HCT116 (cell line): ENCODE data around the gene LMO7. TPM values are rescaled to one million over a fixed set of nuclear protein-coding genes. Genes with fewer than 3 reads are reported as not detected.

Experiments
- ATAC-seq: fragments of 200-7000 bp; cut with Tn5 transposase; 2 replicates; pipeline ENCODE4 v1.9.1; 2020; ENCODE audit warnings: mild to moderate bottlenecking, moderate library complexity
- BruUV-seq: library from RNA; stranded (reverse); fragments of 400-500 nt; replicated peaks from 2 replicates; lab custom pipeline; 2021; lab: Mats Ljungman, UMichigan
- CTCF ChIA-PET: fragments of 300-600 bp; sonication (Branson Sonifier 250); formaldehyde crosslinking; loops from one replicate; lab custom pipeline; 2021; ENCODE audit warnings: antibody characterized with exemption; lab: Charles Lee
- POLR2A ChIA-PET: fragments of 300-600, 350-600 bp; sonication (Branson Sonifier 250); formaldehyde crosslinking; loops from one replicate; lab custom pipeline; 2021; ENCODE audit warnings: antibody characterized with exemption; lab: Charles Lee
- RAD21 ChIA-PET, 2 experiments: fragments of 300-600 bp; sonication (Branson Sonifier 250); formaldehyde crosslinking; loops; one replicate each; lab custom pipeline; 2023; ENCODE audit warnings: low total read pairs in 2 of 2; ENCODE audit not compliant: uncharacterized antibody in 2 of 2, unreplicated experiment in 2 of 2, low non-redundant PET in 1 of 2; lab: Charles Lee
- DNase-seq: peaks from one replicate; pipeline ENCODE4 v3.0.0-alpha.2; 2010; ENCODE audit warnings: low read depth, low spot score
- H2AFZ ChIP-seq: fragments of 200-600 bp; shearing (Covaris generic), sonication (generic); 2 replicates; pipeline ENCODE4 v1.6.1; 2017; ENCODE audit warnings: low read depth, mixed run types, mixed read lengths, antibody characterized with exemption, low read length; ENCODE audit not compliant: poor library complexity, severe bottlenecking
- H3K27ac ChIP-seq: 2 replicates; pipeline ENCODE4 v1.5.1; 2012; ENCODE audit warnings: low read depth, low read length
- H3K27me3 ChIP-seq: fragments of 200-600 bp; sonication (generic); 2 replicates; pipeline ENCODE4 v1.6.1; 2016; ENCODE audit warnings: mixed run types, low read length, mixed read lengths; ENCODE audit not compliant: insufficient read depth
- H3K36me3 ChIP-seq, 2 experiments: fragments of 200-500 bp in 1 of 2; fragments of 200-600 bp in 1 of 2; sonication (Bioruptor generic) in 1 of 2; sonication (generic) in 1 of 2; 2 replicates each; pipeline versions ENCODE4 v1.5.1 to v1.6.1; 2014 to 2016; ENCODE audit warnings: low read length in 2 of 2, inconsistent platforms in 1 of 2, mixed read lengths in 1 of 2, mixed run types in 1 of 2; ENCODE audit not compliant: insufficient read depth in 2 of 2, control insufficient read depth in 1 of 2
- H3K4me1 ChIP-seq, 2 experiments: fragments of 200-600 bp in 1 of 2; sonication (generic) in 1 of 2; 2 replicates each; pipeline versions ENCODE4 v1.5.1 to v1.6.1; 2012 to 2017; ENCODE audit warnings: low read length in 2 of 2, inconsistent platforms in 1 of 2, mild to moderate bottlenecking in 1 of 2, mixed read lengths in 1 of 2, mixed run types in 1 of 2, moderate library complexity in 1 of 2; ENCODE audit not compliant: insufficient read depth in 2 of 2, control insufficient read depth in 1 of 2
- H3K4me2 ChIP-seq: fragments of 200-600 bp; sonication (generic); 2 replicates; pipeline ENCODE4 v1.6.1; 2017; ENCODE audit warnings: mixed run types, low read length, mixed read lengths
- H3K4me3 ChIP-seq, 2 experiments: fragments of 200-600 bp in 1 of 2; sonication (generic) in 1 of 2; replicated peaks in 1 of 2; 2 replicates each; pipeline ENCODE4 v1.5.1; 2011 to 2016; ENCODE audit warnings: low read length in 2 of 2, control low read depth in 1 of 2, low read depth in 1 of 2, mild to moderate bottlenecking in 1 of 2, mixed read lengths in 1 of 2, mixed run types in 1 of 2
- H3K79me2 ChIP-seq: fragments of 200-600 bp; sonication (generic); 2 replicates; pipeline ENCODE4 v1.6.1; 2017; ENCODE audit warnings: mild to moderate bottlenecking, mixed run types, low read length, moderate library complexity, mixed read lengths; ENCODE audit not compliant: insufficient read depth
- H3K9ac ChIP-seq: fragments of 200-600 bp; sonication (generic); 2 replicates; pipeline ENCODE4 v1.6.1; 2016; ENCODE audit warnings: low read length, mixed read lengths
- H3K9me2 ChIP-seq: fragments of 200-600 bp; sonication (generic), shearing (Covaris generic); 2 replicates; pipeline ENCODE4 v1.6.1; 2017; ENCODE audit warnings: mixed run types, mild to moderate bottlenecking, moderate library complexity; ENCODE audit not compliant: insufficient read depth
- H3K9me3 ChIP-seq, 2 experiments: fragments of 200-500 bp in 1 of 2; fragments of 200-600 bp in 1 of 2; sonication (Bioruptor generic) in 1 of 2; sonication (generic) in 1 of 2; 2 replicates each; pipeline ENCODE4 v1.6.1; 2014 to 2017; ENCODE audit warnings: low read length in 2 of 2, mixed read lengths in 2 of 2, inconsistent platforms in 1 of 2, low read depth in 1 of 2, mild to moderate bottlenecking in 1 of 2, mixed run types in 1 of 2, moderate library complexity in 1 of 2; ENCODE audit not compliant: control insufficient read depth in 1 of 2, insufficient read depth in 1 of 2
- H4K20me1 ChIP-seq: fragments of 200-600 bp; sonication (generic), shearing (Covaris generic); 2 replicates; pipeline ENCODE4 v1.6.1; 2017; ENCODE audit warnings: mixed run types, mild to moderate bottlenecking, moderate library complexity; ENCODE audit not compliant: insufficient read depth
- EGR1 ChIP-seq: IDR thresholded peaks from 2 replicates; pipeline ENCODE4 v1.6.1; 2012; ENCODE audit warnings: low read depth
- JUND ChIP-seq: IDR thresholded peaks from 2 replicates; pipeline ENCODE4 v1.6.1; 2012
- POLR2A ChIP-seq: IDR thresholded peaks from 2 replicates; pipeline ENCODE4 v1.7.0; 2011; ENCODE audit warnings: borderline replicate concordance; ENCODE audit not compliant: insufficient read depth, insufficient read length; ENCODE audit errors: extremely low read depth
- REST ChIP-seq: IDR thresholded peaks from 2 replicates; pipeline ENCODE4 v1.6.1; 2012; ENCODE audit warnings: low read depth
- SIN3A ChIP-seq: IDR thresholded peaks from 2 replicates; pipeline ENCODE4 v1.6.1; 2012; ENCODE audit warnings: low read depth
- SRF ChIP-seq: IDR thresholded peaks from 2 replicates; pipeline ENCODE4 v1.6.1; 2012; ENCODE audit warnings: low read depth
- ZNF274 ChIP-seq: fragments of 200-500 bp; sonication (Bioruptor generic); IDR thresholded peaks from 2 replicates; pipeline ENCODE4 v1.6.1; 2014; ENCODE audit warnings: mild to moderate bottlenecking, low read depth, low read length, inconsistent platforms
- intact Hi-C: fragments of 100-400 bp; cut with micrococcal nuclease; formaldehyde crosslinking; loops from 2 replicates; pipeline ENCODE4 v1.10.0; 2022
- total RNA-seq: library from RNA; stranded (reverse); gene quantifications from one replicate; pipeline ENCODE4 v1.2.1, GENCODE V29; 2021; ENCODE audit not compliant: unreplicated experiment

Gene LMO7
- total RNA-seq, 1 experiment from 2014 or later, result 8.1 TPM

- no peak for TF ChIP-seq REST
- TF ChIP-seq JUND, result no peak
- no peak for TF ChIP-seq SIN3A
- TF ChIP-seq POLR2A, result no peak
- no peak for TF ChIP-seq SRF
- TF ChIP-seq ZNF274, result no peak
- no peak for TF ChIP-seq EGR1
- peaks cover 16 to 31% of the 10 kb centered on the region in 2 experiments for H3K4me1 ChIP-seq
- no peak overlapping the region for H3K4me3 ChIP-seq
- H3K9me2 ChIP-seq, result no peaks in the 10 kb centered on the region
- POLR2A ChIA-PET, result no interaction called here
- H3K27me3 ChIP-seq, result no peaks in the 10 kb centered on the region
- intact Hi-C loops, result no loop called here
- no peak overlapping the region for H3K27ac ChIP-seq
- no peak overlapping the region for H2AFZ ChIP-seq
- DNase-seq (no peak), ATAC-seq (no peak)
- no peaks in the 10 kb centered on the region for H3K9me3 ChIP-seq
- no peak overlapping the region for H3K4me2 ChIP-seq
- H3K36me3 ChIP-seq, result no peaks in the 10 kb centered on the region
- no peaks in the 10 kb centered on the region for H4K20me1 ChIP-seq
- no TSS peak for BruUV-seq
- no peaks in the 10 kb centered on the region for H3K79me2 ChIP-seq
- CTCF ChIA-PET, result no interaction called here
- no peak overlapping the region for H3K9ac ChIP-seq
- RAD21 ChIA-PET, result no interaction called here
These were observed 77.7 kb downstream of the LMO7 start for GRCh38 chr13:75713852-75714251.
